HepG2 (cell line): ENCODE data around the gene IFT43. TPM values are rescaled to one million over a fixed set of nuclear protein-coding genes. Genes with fewer than 3 reads are reported as not detected.

ENCODE experiments used
- ATAC-seq: fragments of 200-7000 bp; cut with Tn5 transposase; 3 replicates; pipeline ENCODE4 v1.9.1; 2020; ENCODE audit warnings: mild to moderate bottlenecking, moderate library complexity
- BruUV-seq: library from RNA; stranded (reverse); fragments of 400-500 nt; replicated peaks from 2 replicates; lab custom pipeline; 2021; lab: Mats Ljungman, UMichigan
- CTCF ChIA-PET: fragments of 300-600 bp; formaldehyde crosslinking; extraction: SDS; loops from one replicate; lab custom pipeline; 2021; ENCODE audit warnings: low total read pairs, inconsistent platforms, low intra/inter-chr PET ratio; lab: Yijun Ruan, JAX
- POLR2A ChIA-PET: fragments of 350-600 bp; sonication (Branson Sonifier 250); formaldehyde crosslinking; loops from one replicate; lab custom pipeline; 2020; ENCODE audit warnings: antibody characterized with exemption, inconsistent platforms; lab: Yijun Ruan, JAX
- DNase-seq: peaks from one replicate; pipeline ENCODE4 v3.0.0-alpha.2; 2015; ENCODE audit warnings: low spot score
- FAIRE-seq: peaks from 3 replicates; lab custom pipeline; 2011; peaks lifted over from hg19 to GRCh38; lab: Jason Lieb, UNC
- H2AFZ ChIP-seq: one replicate; pipeline ENCODE4 v1.6.1; 2011; ENCODE audit warnings: low read length, inconsistent platforms
- H3K27ac ChIP-seq: fragments of 300-600 bp; 3 replicates; pipeline ENCODE4 v1.8.0; 2011; ENCODE audit warnings: mixed run types, mild to moderate bottlenecking, mixed read lengths, low read length, inconsistent platforms; ENCODE audit not compliant: insufficient read depth; ENCODE audit errors: extremely low read length
- H3K27me3 ChIP-seq, 2 experiments: fragments of 200-600 bp in 1 of 2; 2 replicates in 1 of 2; 3 replicates in 1 of 2; pipeline versions ENCODE4 v1.6.0 to v1.8.0; 2011; ENCODE audit warnings: low read length in 2 of 2, mild to moderate bottlenecking in 2 of 2, moderate library complexity in 2 of 2, inconsistent platforms in 1 of 2; ENCODE audit not compliant: insufficient read depth in 2 of 2, control insufficient read depth in 1 of 2
- H3K36me3 ChIP-seq, 2 experiments: fragments of 200-600 bp in 1 of 2; replicated peaks in 1 of 2; 2 replicates in 1 of 2; 3 replicates in 1 of 2; pipeline versions ENCODE4 v1.5.1 to v1.8.0; 2011; ENCODE audit warnings: low read length in 2 of 2, inconsistent platforms in 1 of 2; ENCODE audit not compliant: insufficient read depth in 2 of 2, control insufficient read depth in 1 of 2
- H3K4me1 ChIP-seq: 2 replicates; pipeline ENCODE4 v1.5.1; 2012; ENCODE audit warnings: low read length, inconsistent platforms; ENCODE audit not compliant: insufficient read depth
- H3K4me2 ChIP-seq: 2 replicates; pipeline ENCODE4 v1.6.0; 2011; ENCODE audit warnings: low read depth, low read length, inconsistent platforms
- H3K4me3 ChIP-seq, 3 experiments: fragments of 200-600 bp in 1 of 3; sonication (generic), shearing (Covaris generic) in 1 of 3; replicated peaks in 1 of 3; 2 replicates each; pipeline ENCODE4 v1.5.1; 2011 to 2016; ENCODE audit warnings: low read length in 3 of 3, inconsistent platforms in 2 of 3, low read depth in 2 of 3, mild to moderate bottlenecking in 2 of 3, control low read depth in 1 of 3, mixed read lengths in 1 of 3; ENCODE audit not compliant: insufficient read depth in 1 of 3
- H3K79me2 ChIP-seq: one replicate; pipeline ENCODE4 v1.6.1; 2011; ENCODE audit warnings: low read length, inconsistent platforms; ENCODE audit not compliant: insufficient read depth
- H3K9ac ChIP-seq: 2 replicates; pipeline ENCODE4 v1.6.0; 2011; ENCODE audit warnings: mild to moderate bottlenecking, low read depth, low read length, inconsistent platforms; ENCODE audit not compliant: insufficient read depth
- H3K9me3 ChIP-seq: 2 replicates; pipeline ENCODE4 v1.5.1; 2012; ENCODE audit warnings: mild to moderate bottlenecking, low read length
- H4K20me1 ChIP-seq: 2 replicates; pipeline ENCODE4 v1.6.0; 2011; ENCODE audit warnings: inconsistent platforms, mild to moderate bottlenecking, low read length, moderate library complexity; ENCODE audit not compliant: insufficient read depth
- AGO2 ChIP-seq: fragments of 200-400 bp; formaldehyde crosslinking; optimal IDR thresholded peaks from 2 replicates; pipeline ENCODE3; 2017; ENCODE audit warnings: mild to moderate bottlenecking, low read depth, low read length, moderate library complexity
- ARNT2 ChIP-seq: sonication (generic); formaldehyde crosslinking; IDR thresholded peaks from 2 replicates; pipeline ENCODE4 v1.8.0; 2022; ENCODE audit warnings: mild to moderate bottlenecking, low read depth, missing genetic modification reagents, moderate library complexity
- ETS1 ChIP-seq: sonication (generic); formaldehyde crosslinking; IDR thresholded peaks from 2 replicates; pipeline ENCODE4 v1.4.0; 2020; ENCODE audit warnings: missing genetic modification reagents
- FOXO1 ChIP-seq: sonication (generic); formaldehyde crosslinking; IDR thresholded peaks from 2 replicates; pipeline ENCODE4 v1.4.0; 2020; ENCODE audit warnings: missing genetic modification reagents
- HES4 ChIP-seq: sonication (generic); formaldehyde crosslinking; IDR thresholded peaks from 2 replicates; pipeline ENCODE4 v1.9.0; 2021; ENCODE audit warnings: mild to moderate bottlenecking, missing genetic modification reagents, borderline replicate concordance
- HMGXB4 ChIP-seq, 2 experiments: sonication (generic) in 1 of 2; formaldehyde crosslinking in 1 of 2; IDR thresholded peaks; 2 replicates each; pipeline versions ENCODE4 v1.4.0 to v1.6.1; 2018 to 2020; ENCODE audit warnings: missing genetic modification reagents in 2 of 2, borderline replicate concordance in 1 of 2, low read depth in 1 of 2, mild to moderate bottlenecking in 1 of 2, missing biosample characterization in 1 of 2
- MATR3 ChIP-seq: sonication (generic); formaldehyde crosslinking; IDR thresholded peaks from 2 replicates; pipeline ENCODE4 v1.4.0; 2020; ENCODE audit warnings: missing genetic modification reagents
- NFAT5 ChIP-seq: sonication (generic); formaldehyde crosslinking; IDR thresholded peaks from 2 replicates; pipeline ENCODE4 v1.4.0; 2020; ENCODE audit warnings: missing genetic modification reagents
- RBM39 ChIP-seq: fragments of 200-400 bp; formaldehyde crosslinking; IDR thresholded peaks from one replicate; pipeline ENCODE4 v1.6.1; 2018; ENCODE audit warnings: antibody characterized with exemption, mild to moderate bottlenecking, low read depth, low read length; ENCODE audit not compliant: poor library complexity, severe bottlenecking
- THAP11 ChIP-seq: IDR thresholded peaks from 2 replicates; pipeline ENCODE4 v1.6.1; 2016; ENCODE audit warnings: missing biosample characterization, missing genetic modification reagents
- ZNF235 ChIP-seq: sonication (generic); formaldehyde crosslinking; IDR thresholded peaks from 2 replicates; pipeline ENCODE4 v1.8.1; 2023; ENCODE audit warnings: mild to moderate bottlenecking, missing genetic modification reagents, borderline replicate concordance
- ZNF484 ChIP-seq: sonication (generic); formaldehyde crosslinking; IDR thresholded peaks from 2 replicates; pipeline ENCODE4 v1.5.1; 2020; ENCODE audit warnings: mild to moderate bottlenecking, low read depth, missing genetic modification reagents, borderline replicate concordance
- ZNF691 ChIP-seq: sonication (generic); formaldehyde crosslinking; IDR thresholded peaks from 2 replicates; pipeline ENCODE4 v1.4.0; 2020; ENCODE audit warnings: missing genetic modification reagents, low read depth, mild to moderate bottlenecking, borderline replicate concordance
- WGBS: methylation state at CpG from one replicate; pipeline ENCODE4 v1.1.6; 2017; ENCODE audit warnings: low lambda C conversion rate; 5-methylcytosine and 5-hydroxymethylcytosine counted together
- in situ Hi-C: cut with HindIII; loops from 2 replicates; pipeline ENCODE4 v1.10.0; 2017; ENCODE audit warnings: low pct_unique_long_range_greater_than_20kb; ENCODE audit not compliant: extremely low pct_ligation_motif_present
- intact Hi-C: fragments of 100-400 bp; cut with micrococcal nuclease; formaldehyde crosslinking; loops from one replicate; pipeline ENCODE4 v1.10.0; 2022; ENCODE audit not compliant: unreplicated experiment
- polyA plus RNA-seq, 8 experiments: library from polyadenylated mRNA; depleted of rRNA in 3 of 8; stranded (reverse) in 7 of 8; unstranded in 1 of 8; fragments of >200 nt; fragmentation: Illumina TruSeq in 4 of 8; extraction: Trizol in 4 of 8; gene quantifications; 2 replicates each; pipeline versions ENCODE4 v1.2.1 to v1.2.3, GENCODE V29; 2011 to 2016; ENCODE audit warnings: low read depth in 4 of 8, missing spikeins in 1 of 8, mixed read lengths in 1 of 8; ENCODE audit not compliant: insufficient read depth in 1 of 8
- total RNA-seq, 5 experiments: library from RNA; depleted of rRNA; stranded (reverse); fragments of >200 nt; fragmentation: Illumina TruSeq; extraction: Trizol; gene quantifications; 2 replicates each; pipeline ENCODE4 v1.2.3, GENCODE V29; 2016; ENCODE audit warnings: low read depth in 1 of 5
- TF ChIP-seq, protein P1 (sequence below): sonication (generic); formaldehyde crosslinking; IDR thresholded peaks from 2 replicates; pipeline ENCODE4 v1.8.1; 2023; ENCODE audit warnings: missing genetic modification reagents, mild to moderate bottlenecking, borderline replicate concordance

Gene IFT43
- total and polyA plus RNA-seq, 2 of the 13 experiments (the other 11 are each of a cell fraction or from before 2014, with no cell fraction given): 0.15 to 0.55 TPM

DNA sequence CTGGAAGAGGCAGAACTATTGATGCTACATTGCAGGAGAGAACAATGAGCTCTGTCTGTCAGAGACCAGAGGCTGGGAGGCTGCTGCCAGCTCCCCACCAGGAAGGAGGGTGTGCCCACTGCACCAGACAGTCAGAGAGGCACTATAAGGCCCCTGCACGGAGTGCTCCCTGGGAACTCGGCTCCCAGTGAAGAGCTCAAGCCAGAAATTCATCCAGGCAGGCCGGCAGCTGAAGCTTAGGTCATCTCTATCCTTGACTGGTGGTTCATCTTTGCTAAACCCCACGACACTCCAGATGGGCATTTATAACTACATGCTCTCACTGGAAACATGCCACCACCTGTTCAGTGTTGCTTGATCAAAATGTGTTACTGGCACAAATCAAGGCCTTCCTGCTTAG is 101.1 kb downstream of the IFT43 start:
- DNase-seq (no peak), FAIRE-seq (no peak), ATAC-seq (no peak)
- BruUV-seq: no TSS peak
- peaks cover 4% of the 10 kb centered on the region; the same call in 1 of the 2 replicates for H3K4me1 ChIP-seq
- no peaks in the 10 kb centered on the region for H3K36me3 ChIP-seq
- ChIA-PET POLR2A (no interaction called here), CTCF (no interaction called here)
- H3K4me2 ChIP-seq: no peak overlapping the region
- no peak overlapping the region for H3K9ac ChIP-seq
- in situ Hi-C loops: no loop called here
- no peak overlapping the region for H3K4me3 ChIP-seq
- WGBS: no CpG with 5 or more reads among the region's 4 CpGs
- intact Hi-C loops: no loop called here
- no peak overlapping the region for H3K27ac ChIP-seq
- no peaks in the 10 kb centered on the region for H4K20me1 ChIP-seq
- H2AFZ ChIP-seq: no peak overlapping the region
- H3K27me3 ChIP-seq: peaks cover 3 to 58% of the 10 kb centered on the region in 2 experiments; a peak in 4 of 5 replicates
- no peaks in the 10 kb centered on the region for H3K9me3 ChIP-seq
- H3K79me2 ChIP-seq: no peaks in the 10 kb centered on the region
- no peak for TF ChIP-seq NFAT5 (CRISPR knock-in tag)
- no peak for TF ChIP-seq ZNF691 (CRISPR knock-in tag)
- no peak for TF ChIP-seq HMGXB4 (CRISPR knock-in tag; IDR thresholded peaks at IDR 0.05; ENCODE audit: borderline replicate concordance in 1 of 2, low read depth in 1 of 2)
- TF ChIP-seq FOXO1 (CRISPR knock-in tag): no peak
- TF ChIP-seq, protein P1, sequence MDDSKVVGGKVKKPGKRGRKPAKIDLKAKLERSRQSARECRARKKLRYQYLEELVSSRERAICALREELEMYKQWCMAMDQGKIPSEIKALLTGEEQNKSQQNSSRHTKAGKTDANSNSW (CRISPR knock-in tag): no peak
- TF ChIP-seq HES4 (CRISPR knock-in tag): no peak
- no peak for TF ChIP-seq ETS1
- TF ChIP-seq ARNT2 (CRISPR knock-in tag): no peak
- no peak for TF ChIP-seq MATR3 (CRISPR knock-in tag)
- no peak for TF ChIP-seq RBM39
- TF ChIP-seq THAP11 (CRISPR knock-in tag): no peak
- no peak for TF ChIP-seq AGO2
- no peak for TF ChIP-seq ZNF484 (CRISPR knock-in tag)
- no peak for TF ChIP-seq ZNF235
